HG02798 (cell line): ENCODE measurements around the gene PTH2R.
"Not testable (repeated sequence)": the region's sequence is repeated elsewhere in the genome, so short reads cannot be mapped to it uniquely, and the experiment has no call there.

Source experiments
- ATAC-seq: cut with Tn5 transposase; IDR thresholded peaks from one replicate; pipeline ENCODE4 v1.9.1; 2021; ENCODE audit warnings: mild to moderate bottlenecking; ENCODE audit not compliant: unreplicated experiment, poor library complexity

PTH2R gene

DNA sequence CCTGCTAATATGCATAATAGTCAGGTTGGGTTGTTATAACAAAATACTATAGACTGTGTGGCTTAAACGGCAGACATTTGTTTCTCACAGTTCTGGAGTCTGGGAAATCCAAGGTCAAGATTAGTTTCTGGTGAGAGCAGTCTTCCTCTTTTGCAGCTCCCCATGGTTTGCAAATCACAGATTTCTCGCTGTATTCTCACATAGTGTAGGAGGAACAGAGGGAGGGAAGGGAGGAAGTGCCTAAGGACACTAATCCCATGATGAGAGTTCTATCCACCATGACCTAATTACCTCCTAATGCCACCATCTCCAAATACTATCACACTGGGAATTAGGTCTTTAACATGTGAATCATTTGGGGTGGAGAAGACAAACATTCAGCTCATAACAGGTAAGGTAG lies 20.1 kb upstream of the PTH2R start:
- ATAC-seq, result no peak

DNA sequence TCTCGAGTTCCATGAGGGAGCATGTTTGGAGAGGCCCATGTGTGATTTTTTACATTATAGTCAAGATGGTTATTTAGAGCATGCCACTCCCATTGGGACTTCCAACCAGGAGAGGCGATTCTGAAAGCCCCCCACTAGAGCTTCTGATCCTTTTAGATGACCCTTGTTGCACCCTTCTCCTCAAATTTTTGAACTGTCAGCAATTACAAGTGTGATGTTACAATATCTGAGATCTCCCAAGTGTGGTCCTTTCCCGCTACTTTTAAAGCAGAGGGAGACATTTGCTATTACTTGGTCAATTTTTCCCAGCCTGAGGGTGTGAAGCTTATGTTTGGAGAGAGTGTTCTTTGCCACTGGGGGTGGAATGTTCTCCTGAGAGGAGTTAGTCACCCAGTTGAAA lies 16.7 kb upstream of the PTH2R start:
- ATAC-seq, result no peak

GRCh38 chr2:208392300-208392699 lies 14.3 kb upstream of the PTH2R start:
- no peak for ATAC-seq

DNA sequence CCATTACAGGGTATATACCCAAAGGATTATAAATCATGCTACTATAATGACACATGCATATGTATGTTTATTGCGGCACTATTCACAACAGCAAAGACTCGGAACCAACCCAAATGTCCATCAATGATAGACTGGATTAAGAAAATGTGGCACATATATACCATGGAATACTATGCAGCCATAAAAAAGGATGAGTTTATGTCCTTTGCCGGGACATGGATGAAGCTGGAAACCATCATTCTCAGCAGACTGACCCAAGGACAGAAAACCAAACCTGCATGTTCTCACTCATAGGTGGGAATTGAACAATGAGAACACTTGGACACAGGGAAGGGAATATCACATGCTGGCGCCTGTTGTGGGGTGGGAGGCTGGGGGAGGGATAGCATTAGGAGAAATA lies 9.8 kb upstream of the PTH2R start:
- not testable (repeated sequence) for ATAC-seq

GRCh38 chr2:208399201-208399600 lies 7.4 kb upstream of the PTH2R start:
- no peak for ATAC-seq

DNA sequence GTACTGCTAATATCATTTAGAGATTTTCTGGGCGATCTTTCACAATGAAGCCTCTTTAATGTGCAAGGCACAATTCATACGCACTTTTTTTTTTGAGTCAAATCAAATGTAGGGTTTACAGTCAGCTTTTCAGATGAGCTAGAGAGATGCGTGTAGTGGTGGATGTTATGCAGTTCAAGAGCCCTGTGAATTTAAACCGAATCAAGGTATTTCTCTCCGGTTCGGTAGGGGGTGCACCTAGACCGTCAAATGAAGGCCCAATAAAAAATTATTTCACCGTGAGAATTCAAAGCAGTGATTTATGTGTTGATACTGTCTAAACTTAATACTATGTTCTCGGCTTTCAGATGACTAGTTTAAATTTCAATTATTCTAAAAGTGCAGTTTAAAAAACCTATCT lies 1.1 kb downstream of the PTH2R start:
- ATAC-seq, result peak; percentile 41

GRCh38 chr2:208413931-208414330 lies 7.3 kb downstream of the PTH2R start:
- no peak for ATAC-seq

DNA sequence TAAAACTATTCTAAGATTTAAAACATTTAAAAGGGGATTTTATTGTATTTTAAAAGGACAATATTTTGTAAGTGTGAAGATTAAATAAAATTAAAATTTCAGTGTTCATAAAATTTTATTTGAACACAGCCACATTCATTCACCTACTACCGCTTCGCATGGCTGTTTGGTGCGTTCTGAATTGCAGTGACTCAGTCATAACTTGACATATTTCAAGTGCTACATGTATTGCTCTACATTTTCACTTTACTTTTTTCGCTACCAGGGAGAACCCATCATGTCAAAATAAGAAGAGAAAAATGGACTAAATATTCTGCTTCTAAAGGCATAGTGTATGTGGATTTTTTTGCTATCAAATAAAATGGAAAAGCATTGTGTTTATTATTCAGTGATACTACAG lies 8.7 kb downstream of the PTH2R start:
- peak; percentile 66 for ATAC-seq

DNA sequence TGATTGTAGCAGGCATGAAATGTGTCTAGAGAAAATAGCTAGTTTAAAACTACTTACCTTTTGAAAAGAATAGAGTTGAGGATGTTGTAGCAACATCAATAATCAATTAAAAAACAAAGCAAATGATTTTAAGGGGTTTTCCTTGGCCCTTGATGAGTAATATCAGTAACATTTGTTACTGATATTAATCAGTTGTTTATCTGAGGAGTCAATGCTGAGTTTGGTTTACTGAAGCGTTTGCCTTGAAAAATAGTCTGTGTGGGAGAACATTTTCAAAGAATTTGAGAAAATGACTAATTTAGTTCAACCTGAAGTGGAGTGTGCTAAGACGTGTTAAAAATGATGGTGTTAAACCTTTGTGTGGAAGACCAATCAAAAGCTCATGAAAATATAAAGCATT lies 9.3 kb downstream of the PTH2R start:
- ATAC-seq, result peak; percentile 76

DNA sequence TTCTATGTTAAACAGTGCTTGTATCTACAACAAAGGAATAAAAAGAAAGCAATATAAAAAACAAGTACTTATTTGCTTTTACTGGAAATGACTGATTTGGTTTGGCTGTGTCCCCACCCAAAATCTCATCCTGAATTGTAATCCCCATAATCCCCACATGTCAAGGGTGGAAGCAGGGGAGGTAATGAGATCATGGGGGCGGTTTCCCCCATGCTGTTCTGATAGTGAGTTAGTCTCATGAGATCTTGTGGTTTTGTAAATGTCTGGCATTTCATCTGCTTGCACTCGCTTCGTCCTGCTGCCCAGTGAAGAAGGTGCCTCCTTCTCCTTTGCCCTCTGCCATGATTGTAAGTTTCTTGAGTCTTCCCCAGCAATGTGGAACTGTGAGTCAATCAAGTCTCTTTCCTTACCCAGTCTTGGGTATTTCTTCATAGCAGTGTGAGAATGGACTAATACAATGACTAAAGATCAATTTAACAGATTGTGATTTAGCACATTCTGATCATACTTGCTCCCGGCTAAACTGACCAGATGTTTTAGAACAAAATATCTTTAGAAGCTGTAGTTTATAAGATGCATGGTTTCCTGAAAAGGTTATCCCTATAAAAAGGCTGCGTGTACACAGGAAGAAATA lies 19.9 kb downstream of the PTH2R start:
- ATAC-seq, result no peak

DNA sequence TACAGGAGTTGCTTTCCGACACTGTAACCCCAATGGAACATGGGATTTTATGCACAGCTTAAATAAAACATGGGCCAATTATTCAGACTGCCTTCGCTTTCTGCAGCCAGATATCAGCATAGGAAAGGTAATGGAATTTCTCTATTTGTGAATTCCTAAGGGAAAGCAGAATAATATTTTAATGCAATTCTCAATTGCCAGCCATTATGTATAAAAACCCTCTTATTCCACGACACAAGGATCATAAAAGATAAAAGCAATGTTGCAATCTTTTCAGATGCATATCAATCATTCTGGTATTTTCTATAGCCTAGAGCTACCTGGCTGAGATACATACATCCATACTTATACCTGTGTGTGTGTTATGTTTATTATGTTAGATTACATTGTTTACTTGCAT lies 31.2 kb downstream of the PTH2R start:
- no peak for ATAC-seq

DNA sequence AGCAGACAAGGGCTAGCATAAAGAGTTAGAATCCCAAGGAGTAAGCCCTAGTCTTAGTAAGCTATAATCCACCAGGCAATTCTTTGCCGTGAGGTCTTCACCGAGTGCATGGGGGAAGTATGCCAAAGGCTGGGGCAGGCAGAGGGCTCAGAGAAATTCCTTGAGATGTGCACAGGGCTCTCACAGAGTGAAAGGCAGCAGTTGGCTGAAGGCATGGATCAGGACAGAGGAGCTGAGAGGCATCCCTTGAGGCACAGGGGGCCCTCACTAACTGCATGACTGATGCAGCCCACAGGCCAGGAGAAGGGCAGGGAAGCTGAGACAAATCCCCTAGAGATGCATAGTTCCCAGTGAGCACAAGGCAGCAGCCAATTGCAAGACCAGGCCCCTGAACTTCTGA lies 34.1 kb downstream of the PTH2R start:
- no peak for ATAC-seq

DNA sequence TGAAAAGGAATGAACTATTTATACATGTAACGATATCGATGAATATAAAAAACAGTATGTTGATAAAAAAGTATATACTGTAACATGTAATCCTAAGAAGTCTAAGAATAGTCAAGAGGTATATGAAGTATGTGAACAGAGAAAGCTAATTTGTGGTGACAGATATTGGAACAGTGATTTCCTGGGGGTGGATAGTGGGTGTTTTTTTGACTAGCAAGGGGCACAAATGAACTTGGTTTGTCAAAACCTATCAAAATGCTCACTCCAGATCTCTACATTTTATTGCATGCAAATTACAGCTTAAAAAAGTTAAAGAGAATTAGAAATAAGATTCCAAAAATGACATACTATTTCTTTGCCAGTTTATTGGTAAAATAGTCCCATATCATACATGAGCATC lies 35.4 kb downstream of the PTH2R start:
- ATAC-seq, result no peak

GRCh38 chr2:208447447-208447846 lies 40.9 kb downstream of the PTH2R start:
- not testable (repeated sequence) for ATAC-seq

GRCh38 chr2:208451061-208451460 lies 44.5 kb downstream of the PTH2R start:
- no peak for ATAC-seq

DNA sequence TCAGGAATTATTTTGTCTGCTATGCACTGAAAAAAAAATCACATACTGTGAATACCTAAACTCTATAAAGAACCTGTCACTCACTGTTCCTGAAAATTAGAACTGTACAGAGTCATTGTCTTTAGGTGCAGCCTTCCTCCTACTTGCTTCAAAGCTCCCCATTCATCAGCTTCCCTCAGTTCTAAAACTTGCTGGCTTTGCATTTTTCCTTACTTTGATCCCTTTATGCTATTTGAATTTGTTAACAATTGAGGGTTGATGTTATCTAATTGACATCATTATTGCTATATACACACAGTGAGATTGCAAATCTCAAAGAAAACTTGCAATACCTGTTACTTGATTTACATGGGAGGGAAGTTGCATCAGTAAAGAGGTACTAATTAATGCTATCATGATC lies 48.3 kb downstream of the PTH2R start:
- ATAC-seq, result no peak

- no peak for ATAC-seq
Observed at GRCh38 chr2:208463721-208464120, 57.1 kb downstream of the PTH2R start.

DNA sequence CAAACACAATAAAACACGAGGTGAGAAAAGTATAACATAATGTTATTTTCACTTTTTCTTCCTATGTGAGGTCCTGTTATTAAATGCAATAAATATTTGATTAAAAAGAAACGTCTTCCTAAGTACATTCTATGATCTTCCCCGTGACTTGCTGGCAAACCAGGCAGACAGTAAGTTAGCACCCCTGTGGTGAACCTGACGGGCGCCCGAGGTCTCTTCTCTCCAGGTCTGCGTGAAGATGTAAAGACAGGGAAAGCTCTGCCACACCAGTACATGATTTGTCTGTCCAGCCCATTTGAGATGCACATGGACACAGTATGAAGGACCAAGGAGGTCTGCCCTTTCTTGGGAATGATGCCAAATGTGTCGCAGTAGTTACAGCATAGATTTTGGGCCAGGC lies 57.6 kb downstream of the PTH2R start:
- no peak for ATAC-seq

GRCh38 chr2:208466151-208466919 lies 59.7 kb downstream of the PTH2R start:
- ATAC-seq, result peak; percentile 62

- no peak for ATAC-seq
Observed at GRCh38 chr2:208466920-208467298, 60.3 kb downstream of the PTH2R start.

GRCh38 chr2:208467564-208467963 lies 61.0 kb downstream of the PTH2R start:
- ATAC-seq, result no peak

DNA sequence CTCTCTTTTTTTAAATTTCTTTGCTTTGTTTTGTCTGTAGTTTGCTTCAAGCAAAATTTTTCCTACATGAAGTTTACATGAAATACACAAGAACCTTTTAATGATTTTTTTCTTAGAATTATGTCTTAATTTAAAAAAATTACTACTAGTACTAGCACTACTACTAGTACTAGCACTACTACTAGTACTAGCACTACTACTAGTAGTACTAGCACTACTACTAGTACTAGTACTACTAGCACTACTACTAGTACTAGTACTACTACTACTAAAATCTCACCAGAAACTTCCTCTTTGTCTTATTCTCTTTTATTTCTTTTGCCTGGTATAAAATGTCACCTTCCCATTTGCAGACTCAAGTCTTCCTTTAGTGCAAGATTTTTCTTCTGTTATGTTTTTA lies 71.1 kb downstream of the PTH2R start:
- no peak for ATAC-seq
